NCI-H128 (cell line): ENCODE measurements around the gene SPIRE2.
A peak's percentile ranks its signal among the peaks of the same experiment; 100 is the strongest.
"Not testable (repeated sequence)": the region's sequence is repeated elsewhere in the genome, so short reads cannot be mapped to it uniquely, and the experiment has no call there.

ENCODE experiments used
- DNase-seq: peaks from one replicate; lab custom pipeline; 2025; ENCODE audit not compliant: unreplicated experiment; lab: John Stamatoyannopoulos, UW

Gene SPIRE2

GRCh38 chr16:89912143-89912542 lies 83.9 kb downstream of the SPIRE2 start:
- no peak for DNase-seq

GRCh38 chr16:89912627-89913026 lies 84.4 kb downstream of the SPIRE2 start:
- no peak for DNase-seq

GRCh38 chr16:89913408-89914387 lies 85.4 kb downstream of the SPIRE2 start:
- DNase-seq = no peak

- DNase-seq = not testable (repeated sequence)
Measured at GRCh38 chr16:89914642-89915285, 86.5 kb downstream of the SPIRE2 start.

- no peak for DNase-seq
Measured at GRCh38 chr16:89915303-89916232, 87.3 kb downstream of the SPIRE2 start.

- peak; percentile 34 for DNase-seq
Measured at GRCh38 chr16:89917773-89918452, 89.6 kb downstream of the SPIRE2 start.

GRCh38 chr16:89918453-89919347 lies 90.4 kb downstream of the SPIRE2 start, which contains the start of gene MC1R:
Gene MC1R (plus strand): TSS chr16:89918862. CDS start chr16:89919259, 397 bp downstream.
- no peak for DNase-seq

- DNase-seq = no peak
Measured at GRCh38 chr16:89919535-89920406, 91.5 kb downstream of the SPIRE2 start.

GRCh38 chr16:89920723-89921122 lies 92.4 kb downstream of the SPIRE2 start:
- DNase-seq = no peak
